GM06990 (cell line): Measurements from ENCODE around the gene SETSIP.

Experiments used
- DNase-seq: peaks from one replicate; pipeline ENCODE4 v3.0.0-alpha.2; 2011; ENCODE audit not compliant: insufficient read length; ENCODE audit errors: extremely low read depth
- H3K27me3 ChIP-seq: replicated peaks from 2 replicates; pipeline ENCODE4 v1.6.0; 2011; ENCODE audit warnings: low read length; ENCODE audit not compliant: control insufficient read depth, insufficient read depth
- H3K36me3 ChIP-seq: 2 replicates; pipeline ENCODE4 v1.5.1; 2011; ENCODE audit warnings: low read length; ENCODE audit not compliant: control insufficient read depth, insufficient read depth
- H3K4me3 ChIP-seq: replicated peaks from 2 replicates; pipeline ENCODE4 v1.5.1; 2011; ENCODE audit warnings: low read depth, mild to moderate bottlenecking, control low read depth, low read length
- CTCF ChIP-seq: IDR thresholded peaks from 2 replicates; pipeline ENCODE4 v1.5.1; 2011; ENCODE audit warnings: low read length, control low read depth, mild to moderate bottlenecking, inconsistent platforms; ENCODE audit not compliant: insufficient read depth, poor library complexity, severe bottlenecking

The SETSIP gene

GRCh38 chr1:92045766-92046495, 29.3 kb downstream of the SETSIP start:
- Histone ChIP-seq H3K36me3 (no peaks in the 10 kb centered on the region), H3K27me3 (no peaks in the 10 kb centered on the region), H3K4me3 (no peak overlapping the region)
- DNase-seq: no peak
- TF ChIP-seq CTCF: no peak

- Histone ChIP-seq H3K36me3 (no peaks in the 10 kb centered on the region), H3K27me3 (no peaks in the 10 kb centered on the region), H3K4me3 (no peak overlapping the region)
- TF ChIP-seq CTCF: no peak
- no peak for DNase-seq
Measured at GRCh38 chr1:92043621-92044020, 31.6 kb downstream of the SETSIP start.

- Histone ChIP-seq H3K4me3 (no peak overlapping the region), H3K36me3 (no peaks in the 10 kb centered on the region), H3K27me3 (no peaks in the 10 kb centered on the region)
- DNase-seq: no peak
- no peak for TF ChIP-seq CTCF
Measured at GRCh38 chr1:92040971-92041370, 34.2 kb downstream of the SETSIP start.

GRCh38 chr1:92038695-92039346, 36.4 kb downstream of the SETSIP start:
- H3K4me3 ChIP-seq: no peak overlapping the region
- no peaks in the 10 kb centered on the region for H3K27me3 ChIP-seq
- H3K36me3 ChIP-seq: no peaks in the 10 kb centered on the region
- no peak for TF ChIP-seq CTCF
- DNase-seq: no peak

GRCh38 chr1:92037400-92037799, 37.8 kb downstream of the SETSIP start:
- no peak for DNase-seq
- no peak for TF ChIP-seq CTCF
- Histone ChIP-seq H3K36me3 (no peaks in the 10 kb centered on the region), H3K27me3 (no peaks in the 10 kb centered on the region), H3K4me3 (no peak overlapping the region)
